ENCODE results near the gene GAB1. TPM values are rescaled to one million over a fixed set of nuclear protein-coding genes. Genes with fewer than 3 reads are reported as not detected.

Gene GAB1
- total RNA-seq, 1 experiment from 2014 or later = 5.9 TPM

GRCh38 chr4:143313996-143314395 lies 22.7 kb upstream of the GAB1 start:
- no peak for DNase-seq (ENCODE audit: unreplicated experiment)
- no peaks in the 10 kb centered on the region for H3K27me3 Mint-ChIP-seq (ENCODE audit: insufficient read depth, unreplicated experiment)
- POLR2A ChIA-PET = no interaction called here
- no peak overlapping the region for H3K27ac Mint-ChIP-seq (ENCODE audit: low read depth, unreplicated experiment)
- BruUV-seq (replicated peaks) = no TSS peak
- H3K36me3 Mint-ChIP-seq (ENCODE audit: insufficient read depth, unreplicated experiment) = no peaks in the 10 kb centered on the region
- intact Hi-C loops (cut with micrococcal nuclease) = no loop called here
- no peak for TF ChIP-seq CTCF (IDR thresholded peaks at IDR 0.05; ENCODE audit: unreplicated experiment)
- no peaks in the 10 kb centered on the region for H3K4me1 Mint-ChIP-seq (ENCODE audit: insufficient read depth, unreplicated experiment)
- CTCF ChIA-PET = no interaction called here
- no peaks in the 10 kb centered on the region for H3K9me3 Mint-ChIP-seq (ENCODE audit: unreplicated experiment)
- H3K4me3 Mint-ChIP-seq (ENCODE audit: unreplicated experiment) = no peak overlapping the region

- Mint-ChIP-seq H3K9me3 (ENCODE audit: unreplicated experiment) (no peaks in the 10 kb centered on the region), H3K27ac (ENCODE audit: low read depth, unreplicated experiment) (no peak overlapping the region), H3K36me3 (ENCODE audit: insufficient read depth, unreplicated experiment) (no peaks in the 10 kb centered on the region), H3K27me3 (ENCODE audit: insufficient read depth, unreplicated experiment) (no peaks in the 10 kb centered on the region), H3K4me1 (ENCODE audit: insufficient read depth, unreplicated experiment) (no peaks in the 10 kb centered on the region), H3K4me3 (ENCODE audit: unreplicated experiment) (no peak overlapping the region)
- intact Hi-C loops (cut with micrococcal nuclease) = no loop called here
- DNase-seq (ENCODE audit: unreplicated experiment) = no peak
- no TSS peak for BruUV-seq (replicated peaks)
- CTCF ChIA-PET = interaction anchor here (1.3 kb wide), 1 partner anchor 56 kb away, joined by 3 read pairs; no protein-coding TSS in a partner anchor
- POLR2A ChIA-PET = interaction anchor here (1.2 kb wide), 1 partner anchor 9 kb away, joined by 4 read pairs; no protein-coding TSS in a partner anchor
- no peak for TF ChIP-seq CTCF (IDR thresholded peaks at IDR 0.05; ENCODE audit: unreplicated experiment)
Observed at GRCh38 chr4:143320113-143320512, 16.6 kb upstream of the GAB1 start.

- ChIA-PET POLR2A (interaction anchor here (0.7 to 0.9 kb wide), 2 partner anchors 9 to 20 kb away, joined by 3 read pairs; no protein-coding TSS in a partner anchor), CTCF (interaction anchor here (0.8 to 2.2 kb wide), 3 partner anchors 10 to 32 kb away, joined by 3 to 7 read pairs (median 4); partner anchors contain the start of gene GAB1)
- no peak overlapping the region for H3K27ac Mint-ChIP-seq (ENCODE audit: low read depth, unreplicated experiment)
- intact Hi-C loops (cut with micrococcal nuclease) = no loop called here
- no peak overlapping the region for H3K4me3 Mint-ChIP-seq (ENCODE audit: unreplicated experiment)
- H3K9me3 Mint-ChIP-seq (ENCODE audit: unreplicated experiment) = no peaks in the 10 kb centered on the region
- BruUV-seq (replicated peaks) = no TSS peak
- no peaks in the 10 kb centered on the region for H3K27me3 Mint-ChIP-seq (ENCODE audit: insufficient read depth, unreplicated experiment)
- H3K36me3 Mint-ChIP-seq (ENCODE audit: insufficient read depth, unreplicated experiment) = no peaks in the 10 kb centered on the region
- H3K4me1 Mint-ChIP-seq (ENCODE audit: insufficient read depth, unreplicated experiment) = no peaks in the 10 kb centered on the region
- DNase-seq (ENCODE audit: unreplicated experiment) = no peak
- no peak for TF ChIP-seq CTCF (IDR thresholded peaks at IDR 0.05; ENCODE audit: unreplicated experiment)
Observed at GRCh38 chr4:143326735-143327134, 9.9 kb upstream of the GAB1 start.

GRCh38 chr4:143329985-143330384 lies 6.7 kb upstream of the GAB1 start:
- POLR2A ChIA-PET = interaction anchor here (0.9 kb wide), 1 partner anchor 16 kb away, joined by 3 read pairs; no protein-coding TSS in a partner anchor
- no peak overlapping the region for H3K4me3 Mint-ChIP-seq (ENCODE audit: unreplicated experiment)
- CTCF ChIA-PET = no interaction called here
- no peaks in the 10 kb centered on the region for H3K36me3 Mint-ChIP-seq (ENCODE audit: insufficient read depth, unreplicated experiment)
- BruUV-seq (replicated peaks) = no TSS peak
- DNase-seq (ENCODE audit: unreplicated experiment) = no peak
- intact Hi-C loops (cut with micrococcal nuclease) = no loop called here
- H3K27me3 Mint-ChIP-seq (ENCODE audit: insufficient read depth, unreplicated experiment) = no peaks in the 10 kb centered on the region
- H3K4me1 Mint-ChIP-seq (ENCODE audit: insufficient read depth, unreplicated experiment) = no peaks in the 10 kb centered on the region
- H3K27ac Mint-ChIP-seq (ENCODE audit: low read depth, unreplicated experiment) = no peak overlapping the region
- H3K9me3 Mint-ChIP-seq (ENCODE audit: unreplicated experiment) = no peaks in the 10 kb centered on the region
- TF ChIP-seq CTCF (IDR thresholded peaks at IDR 0.05; ENCODE audit: unreplicated experiment) = no peak

Data from MCF 10A (cell line).